Left lobe of liver (tissue), 2 donors: ENCODE measurements around the gene DLL1. TPM values are rescaled to one million over a fixed set of nuclear protein-coding genes. Genes with fewer than 3 reads are reported as not detected.

Experiments used
- ATAC-seq: fragments of 200-7000 bp; cut with Tn5 transposase; one replicate; pipeline ENCODE4 v1.9.1; 2020; ENCODE audit warnings: mild to moderate bottlenecking, moderate library complexity
- DNase-seq: peaks from one replicate; pipeline ENCODE4 v3.0.0-alpha.2; 2020; ENCODE audit warnings: low spot score
- total RNA-seq: library from RNA; stranded (reverse); gene quantifications from one replicate; pipeline ENCODE4 v1.2.1, GENCODE V29; 2021
- donor health status: DM: no; HTN: no; CAD: no; lungs with moderate emphysema.
- donor health status: DM: no; HTN: yes; CAD: no.

Gene DLL1
- total RNA-seq, 1 donor from 2014 or later, result 4.9 TPM

- DNase-seq (no peak), ATAC-seq (no peak)
Observed at GRCh38 chr6:170235391-170236125, 55.3 kb downstream of the DLL1 start.

- no peak for DNase-seq
- ATAC-seq, result no peak
Observed at GRCh38 chr6:170234419-170234818, 56.5 kb downstream of the DLL1 start.

- DNase-seq (no peak), ATAC-seq (no peak)
Observed at GRCh38 chr6:170233286-170234205, 57.3 kb downstream of the DLL1 start.

Other genes with a start within 250 kb of the DLL1 start
- 11.6 TPM for gene FAM120B, start 15.7 kb upstream of the DLL1 start, total RNA-seq